Measurements from ENCODE around the gene CTAGE1. TPM values are rescaled to one million over a fixed set of nuclear protein-coding genes. Genes with fewer than 3 reads are reported as not detected.

Gene CTAGE1, protein sequence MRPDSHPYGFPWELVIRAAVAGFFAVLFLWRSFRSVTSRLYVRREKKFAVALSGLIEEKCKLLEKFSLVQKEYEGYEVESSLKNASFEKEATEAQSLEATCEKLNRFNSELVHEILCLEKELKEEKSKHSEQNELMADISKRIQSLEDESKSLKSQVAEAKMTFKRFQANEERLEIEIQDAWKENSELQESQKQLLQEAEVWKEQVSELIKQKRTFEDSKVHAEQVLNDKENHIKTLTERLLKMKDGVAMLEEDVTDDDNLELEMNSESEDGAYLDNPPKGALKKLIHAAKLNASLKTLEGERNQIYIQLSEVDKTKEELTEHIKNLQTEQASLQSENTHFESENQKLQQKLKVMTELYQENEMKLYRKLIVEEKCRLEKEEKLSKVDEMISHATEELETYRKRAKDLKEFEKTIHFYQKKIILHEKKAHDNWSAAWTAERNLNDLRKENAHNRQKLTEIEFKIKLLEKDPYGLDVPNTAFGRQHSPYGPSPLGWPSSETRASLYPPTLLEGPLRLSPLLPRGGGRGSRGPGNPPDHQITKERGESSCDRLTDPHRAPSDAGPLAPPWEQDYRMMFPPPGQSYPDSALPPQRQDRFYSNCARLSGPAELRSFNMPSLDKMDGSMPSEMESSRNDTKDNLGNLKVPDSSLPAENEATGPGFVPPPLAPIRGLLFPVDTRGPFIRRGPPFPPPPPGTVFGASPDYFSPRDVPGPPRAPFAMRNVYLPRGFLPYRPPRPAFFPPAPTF
- total RNA-seq (ENCODE audit: low replicate concordance) = not detected in 2 replicates
- long read RNA-seq = 0 reads

DNA sequence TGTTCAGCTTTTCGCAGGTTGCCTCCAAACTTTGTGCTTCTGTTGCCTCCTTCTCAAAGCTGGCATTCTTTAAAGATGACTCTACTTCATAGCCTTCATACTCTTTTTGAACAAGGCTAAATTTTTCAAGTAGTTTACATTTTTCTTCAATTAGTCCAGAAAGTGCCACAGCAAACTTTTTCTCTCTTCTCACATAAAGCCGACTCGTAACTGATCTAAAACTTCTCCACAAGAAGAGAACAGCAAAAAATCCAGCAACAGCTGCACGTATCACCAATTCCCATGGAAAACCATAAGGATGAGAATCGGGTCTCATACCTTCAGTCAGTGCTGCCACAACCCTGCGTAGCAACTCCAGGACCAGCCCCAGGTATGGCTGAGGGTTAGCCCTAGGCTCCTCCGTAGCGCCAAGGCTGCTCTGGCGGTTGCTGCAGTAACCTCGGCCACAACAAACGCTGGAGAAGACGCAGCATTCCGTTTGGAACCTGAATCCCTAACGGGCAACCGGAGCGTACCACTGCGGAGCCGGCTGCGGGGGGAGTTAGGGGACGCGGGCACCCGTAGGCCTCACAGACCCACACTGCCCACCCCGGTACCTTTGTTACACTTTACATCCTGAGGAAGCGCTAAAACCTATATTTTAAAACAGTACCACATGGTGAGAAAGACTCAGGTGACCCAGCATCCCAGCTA, at the start of gene CTAGE1:
TSS of gene CTAGE1 (minus strand) at position 420 of the 693 bp plus-strand sequence. CDS start at position 316, 104 bp downstream.
- Mint-ChIP-seq H3K36me3 (no peaks in the 10 kb centered on the region), H3K27ac (no peak within 1 kb of the TSS), H3K27me3 (peaks cover 52% of the 10 kb centered on the region), H3K4me3 (no peak within 1 kb of the TSS), H3K4me1 (ENCODE audit: unreplicated experiment) (no peaks in the 10 kb centered on the region), H3K9me3 (peaks cover 6% of the 10 kb centered on the region)
- TF ChIP-seq, protein P1, sequence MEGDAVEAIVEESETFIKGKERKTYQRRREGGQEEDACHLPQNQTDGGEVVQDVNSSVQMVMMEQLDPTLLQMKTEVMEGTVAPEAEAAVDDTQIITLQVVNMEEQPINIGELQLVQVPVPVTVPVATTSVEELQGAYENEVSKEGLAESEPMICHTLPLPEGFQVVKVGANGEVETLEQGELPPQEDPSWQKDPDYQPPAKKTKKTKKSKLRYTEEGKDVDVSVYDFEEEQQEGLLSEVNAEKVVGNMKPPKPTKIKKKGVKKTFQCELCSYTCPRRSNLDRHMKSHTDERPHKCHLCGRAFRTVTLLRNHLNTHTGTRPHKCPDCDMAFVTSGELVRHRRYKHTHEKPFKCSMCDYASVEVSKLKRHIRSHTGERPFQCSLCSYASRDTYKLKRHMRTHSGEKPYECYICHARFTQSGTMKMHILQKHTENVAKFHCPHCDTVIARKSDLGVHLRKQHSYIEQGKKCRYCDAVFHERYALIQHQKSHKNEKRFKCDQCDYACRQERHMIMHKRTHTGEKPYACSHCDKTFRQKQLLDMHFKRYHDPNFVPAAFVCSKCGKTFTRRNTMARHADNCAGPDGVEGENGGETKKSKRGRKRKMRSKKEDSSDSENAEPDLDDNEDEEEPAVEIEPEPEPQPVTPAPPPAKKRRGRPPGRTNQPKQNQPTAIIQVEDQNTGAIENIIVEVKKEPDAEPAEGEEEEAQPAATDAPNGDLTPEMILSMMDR (conservative IDR thresholded peaks at IDR 0.05) = no peak
- no peak for DNase-seq (ENCODE audit: extremely low spot score, unreplicated experiment)

DNA sequence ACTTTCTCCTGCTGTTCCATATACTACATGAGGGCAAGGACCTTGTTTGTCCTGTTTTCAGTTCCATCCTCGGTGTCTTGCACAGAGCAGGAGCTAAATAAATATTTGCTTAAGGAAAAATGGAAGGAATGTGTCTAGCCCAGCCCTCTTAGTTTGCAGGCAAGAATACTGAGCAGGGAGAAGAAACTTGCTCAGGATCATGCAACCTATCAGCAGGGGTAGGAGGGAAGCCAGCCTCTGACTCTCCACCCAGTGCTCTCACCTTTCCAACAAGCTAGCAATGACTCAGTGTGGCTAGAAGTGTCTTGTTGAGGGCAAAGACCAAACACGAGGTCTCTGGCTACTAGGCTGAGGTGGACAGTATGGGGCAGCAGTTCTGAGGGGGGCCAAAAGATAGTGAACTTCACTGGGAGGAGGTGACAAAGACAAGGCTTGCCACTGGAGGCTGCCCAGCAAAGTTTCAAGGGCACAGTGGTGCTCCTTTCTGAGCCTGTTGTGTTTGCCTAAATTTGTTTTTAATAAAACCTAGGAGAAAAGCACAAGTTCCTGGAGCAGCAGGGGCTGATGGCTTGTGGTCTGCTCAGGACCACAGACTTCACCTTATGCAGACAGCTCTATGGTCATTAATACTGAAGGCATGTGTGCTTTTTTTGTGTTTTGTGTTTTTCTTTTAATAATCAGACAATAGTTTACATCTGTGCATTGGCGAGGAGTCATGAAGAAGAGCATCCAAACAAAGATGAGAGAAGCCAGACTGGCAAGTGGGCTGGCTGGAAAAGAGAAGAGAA, 49.1 kb upstream of the CTAGE1 start:
- Mint-ChIP-seq H3K36me3 (no peaks in the 10 kb centered on the region), H3K27me3 (no peaks in the 10 kb centered on the region), H3K4me3 (peak overlapping the region; percentile 30), H3K4me1 (ENCODE audit: unreplicated experiment) (peaks cover 45% of the 10 kb centered on the region), H3K9me3 (peaks cover 8% of the 10 kb centered on the region), H3K27ac (peak overlapping the region; percentile 88)
- TF ChIP-seq, protein P1 (conservative IDR thresholded peaks at IDR 0.05) = no peak
- no peak for DNase-seq (ENCODE audit: extremely low spot score, unreplicated experiment)

DNA sequence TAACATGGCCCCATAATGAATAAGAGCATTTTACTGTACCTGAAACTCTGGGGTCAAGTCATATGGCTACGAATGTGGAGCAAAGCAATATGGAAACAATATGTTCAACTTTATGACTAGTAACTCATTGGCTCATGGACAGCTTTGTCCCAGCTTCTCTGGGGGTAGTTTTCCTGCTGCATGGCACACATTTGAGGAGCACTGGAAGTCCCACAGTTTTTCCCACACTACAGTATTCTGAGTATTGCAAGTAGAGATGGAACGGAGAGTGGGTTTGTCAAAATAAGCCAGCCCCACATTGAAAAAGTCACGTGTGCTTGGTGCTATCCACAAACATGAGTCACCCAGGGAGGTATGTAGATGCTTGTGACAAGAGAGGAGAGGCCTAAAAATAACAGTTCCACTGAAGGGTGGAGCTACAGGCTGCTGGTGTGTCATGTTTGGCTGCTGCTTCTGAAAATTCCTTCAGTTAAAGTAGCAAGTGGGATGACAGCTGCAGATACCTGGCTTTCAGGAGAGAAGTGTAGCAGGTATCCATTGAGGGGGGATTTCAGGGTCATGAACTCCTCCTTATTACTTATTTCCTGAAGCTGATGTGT, 48.2 kb upstream of the CTAGE1 start:
- peaks cover 37% of the 10 kb centered on the region for H3K4me1 Mint-ChIP-seq (ENCODE audit: unreplicated experiment)

DNA sequence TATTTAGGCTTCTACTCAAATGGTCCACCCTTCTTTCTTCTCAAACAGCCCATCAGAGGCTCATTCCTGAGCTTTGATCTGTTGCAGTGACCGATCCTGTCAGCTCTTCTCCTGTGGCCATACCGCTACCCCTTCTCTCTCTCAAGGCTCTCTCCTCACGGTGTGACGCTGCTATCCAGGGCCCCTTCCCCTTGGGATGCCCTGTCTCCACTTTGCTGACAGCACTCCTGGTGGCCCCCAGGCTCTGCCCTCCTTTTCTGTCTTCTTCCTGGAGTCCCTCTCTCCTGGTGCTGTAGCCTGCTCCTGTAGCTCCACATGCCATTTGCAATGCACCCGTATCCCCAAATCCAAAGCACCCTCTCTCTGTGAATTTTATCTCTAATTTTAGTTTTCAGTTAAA, 45.4 kb upstream of the CTAGE1 start:
- DNase-seq (ENCODE audit: extremely low spot score, unreplicated experiment) = no peak
- peaks cover 4% of the 10 kb centered on the region for H3K27me3 Mint-ChIP-seq
- no peak overlapping the region for H3K27ac Mint-ChIP-seq
- no peak overlapping the region for H3K4me3 Mint-ChIP-seq
- H3K36me3 Mint-ChIP-seq = no peaks in the 10 kb centered on the region
- H3K4me1 Mint-ChIP-seq (ENCODE audit: unreplicated experiment) = peaks cover 17% of the 10 kb centered on the region
- H3K9me3 Mint-ChIP-seq = peaks cover 8% of the 10 kb centered on the region
- TF ChIP-seq, protein P1 (conservative IDR thresholded peaks at IDR 0.05) = no peak

More for the DNA sequence above, 48.2 kb upstream of the CTAGE1 start:
- DNase-seq (ENCODE audit: extremely low spot score, unreplicated experiment) = no peak
- Mint-ChIP-seq H3K27ac (peak overlapping the region; percentile 88), H3K27me3 (no peaks in the 10 kb centered on the region), H3K36me3 (no peaks in the 10 kb centered on the region), H3K4me3 (peak overlapping the region; percentile 30), H3K9me3 (peaks cover 8% of the 10 kb centered on the region)
- TF ChIP-seq, protein P1 (conservative IDR thresholded peaks at IDR 0.05) = no peak

Data from type B pancreatic cell (in vitro differentiated cells).